Measurements from ENCODE around the gene ADGRG1.

The ADGRG1 gene

GRCh38 chr16:57667048-57667525 lies 38.7 kb downstream of the ADGRG1 start:
- H3K79me2 ChIP-seq (ENCODE audit: insufficient read depth, low read length), result no peaks in the 10 kb centered on the region
- ATAC-seq (ENCODE audit: insufficient read depth, low read depth) (no peak), DNase-seq (no peak)
- H2AFZ ChIP-seq (ENCODE audit: low read depth, low read length), result no peak overlapping the region
- no peak overlapping the region for H3K4me3 ChIP-seq (ENCODE audit: low read depth in 1 of 2, low read length in 2 of 2)
- H3K9me3 ChIP-seq (ENCODE audit: insufficient read depth, low read length, severe bottlenecking), result no peaks in the 10 kb centered on the region
- no peaks in the 10 kb centered on the region for H3K36me3 ChIP-seq (ENCODE audit: insufficient read depth, low read length)
- H3K27me3 ChIP-seq (ENCODE audit: insufficient read depth, low read length, poor library complexity), result peaks cover 2% of the 10 kb centered on the region
- no peak overlapping the region for H3K9ac ChIP-seq (ENCODE audit: low read depth, low read length)
- H3K27ac ChIP-seq (ENCODE audit: low read length), result no peak overlapping the region
- TF ChIP-seq EZH2 (IDR thresholded peaks at IDR 0.05; ENCODE audit: borderline replicate concordance, low read depth, low read length, severe bottlenecking) (no peak), CTCF (IDR thresholded peaks at IDR 0.05; ENCODE audit: borderline replicate concordance, extremely low read depth, low read length, poor library complexity, severe bottlenecking) (no peak)
- H3K4me2 ChIP-seq (ENCODE audit: insufficient read depth, low read length), result no peak overlapping the region
- no peaks in the 10 kb centered on the region for H3K4me1 ChIP-seq (ENCODE audit: insufficient read depth, low read length)
- H4K20me1 ChIP-seq (ENCODE audit: insufficient read depth, low read length), result no peaks in the 10 kb centered on the region

GRCh38 chr16:57667526-57668262 lies 39.3 kb downstream of the ADGRG1 start:
- H3K27ac ChIP-seq (ENCODE audit: low read length), result no peak overlapping the region
- H3K9me3 ChIP-seq (ENCODE audit: insufficient read depth, low read length, severe bottlenecking), result no peaks in the 10 kb centered on the region
- H3K4me1 ChIP-seq (ENCODE audit: insufficient read depth, low read length), result no peaks in the 10 kb centered on the region
- 0 out of 3 replicates have a peak, but pooled peaks have one; percentile 35 for ATAC-seq (ENCODE audit: insufficient read depth, low read depth)
- H3K27me3 ChIP-seq (ENCODE audit: insufficient read depth, low read length, poor library complexity), result peaks cover 4% of the 10 kb centered on the region
- no peaks in the 10 kb centered on the region for H3K36me3 ChIP-seq (ENCODE audit: insufficient read depth, low read length)
- TF ChIP-seq EZH2 (IDR thresholded peaks at IDR 0.05; ENCODE audit: borderline replicate concordance, low read depth, low read length, severe bottlenecking), result no peak
- TF ChIP-seq CTCF (IDR thresholded peaks at IDR 0.05; ENCODE audit: borderline replicate concordance, extremely low read depth, low read length, poor library complexity, severe bottlenecking), result peak; percentile 44
- no peak overlapping the region for H3K4me2 ChIP-seq (ENCODE audit: insufficient read depth, low read length)
- no peak overlapping the region for H2AFZ ChIP-seq (ENCODE audit: low read depth, low read length)
- no peak for DNase-seq
- no peak overlapping the region for H3K4me3 ChIP-seq (ENCODE audit: low read depth in 1 of 2, low read length in 2 of 2)
- H3K79me2 ChIP-seq (ENCODE audit: insufficient read depth, low read length), result no peaks in the 10 kb centered on the region
- H4K20me1 ChIP-seq (ENCODE audit: insufficient read depth, low read length), result no peaks in the 10 kb centered on the region
- no peak overlapping the region for H3K9ac ChIP-seq (ENCODE audit: low read depth, low read length)

GRCh38 chr16:57668263-57668571 lies 39.8 kb downstream of the ADGRG1 start, which contains the start of gene ADGRG3:
Gene ADGRG3, plus strand, starts transcription at chr16:57668306. Its CDS starts 42 bp downstream, at chr16:57668348.
- no peak within 1 kb of the TSS for H3K27ac ChIP-seq (ENCODE audit: low read length)
- no peak within 1 kb of the TSS for H3K4me3 ChIP-seq (ENCODE audit: low read depth in 1 of 2, low read length in 2 of 2)
- H3K79me2 ChIP-seq (ENCODE audit: insufficient read depth, low read length), result no peaks in the 10 kb centered on the region
- H3K9me3 ChIP-seq (ENCODE audit: insufficient read depth, low read length, severe bottlenecking), result no peaks in the 10 kb centered on the region
- TF ChIP-seq CTCF (IDR thresholded peaks at IDR 0.05; ENCODE audit: borderline replicate concordance, extremely low read depth, low read length, poor library complexity, severe bottlenecking) (no peak), EZH2 (IDR thresholded peaks at IDR 0.05; ENCODE audit: borderline replicate concordance, low read depth, low read length, severe bottlenecking) (no peak)
- no peaks in the 10 kb centered on the region for H3K36me3 ChIP-seq (ENCODE audit: insufficient read depth, low read length)
- ATAC-seq (ENCODE audit: insufficient read depth, low read depth), result no peak
- no peak for DNase-seq
- H3K27me3 ChIP-seq (ENCODE audit: insufficient read depth, low read length, poor library complexity), result peaks cover 10% of the 10 kb centered on the region
- H4K20me1 ChIP-seq (ENCODE audit: insufficient read depth, low read length), result no peaks in the 10 kb centered on the region
- no peak within 1 kb of the TSS for H2AFZ ChIP-seq (ENCODE audit: low read depth, low read length)
- H3K4me2 ChIP-seq (ENCODE audit: insufficient read depth, low read length), result no peak within 1 kb of the TSS
- H3K9ac ChIP-seq (ENCODE audit: low read depth, low read length), result no peak within 1 kb of the TSS
- no peaks in the 10 kb centered on the region for H3K4me1 ChIP-seq (ENCODE audit: insufficient read depth, low read length)

All from DND-41 (cell line).